Fibroblast of pulmonary artery (primary cell): ENCODE measurements around the gene GFAP.

Experiments
- DNase-seq: peaks from one replicate; pipeline ENCODE4 v3.0.0-alpha.2; 2010; ENCODE audit warnings: low read depth
- H3K4me3 ChIP-seq: replicated peaks from 2 replicates; pipeline ENCODE4 v1.5.1; 2011; ENCODE audit warnings: low read depth, mild to moderate bottlenecking, control low read depth, low read length, moderate library complexity
- TF ChIP-seq, protein P1 (sequence below): IDR thresholded peaks from 2 replicates; pipeline ENCODE4 v1.5.1; 2011; ENCODE audit warnings: mild to moderate bottlenecking, control low read depth, low read length, inconsistent platforms; ENCODE audit errors: missing control alignments

Gene GFAP

DNA sequence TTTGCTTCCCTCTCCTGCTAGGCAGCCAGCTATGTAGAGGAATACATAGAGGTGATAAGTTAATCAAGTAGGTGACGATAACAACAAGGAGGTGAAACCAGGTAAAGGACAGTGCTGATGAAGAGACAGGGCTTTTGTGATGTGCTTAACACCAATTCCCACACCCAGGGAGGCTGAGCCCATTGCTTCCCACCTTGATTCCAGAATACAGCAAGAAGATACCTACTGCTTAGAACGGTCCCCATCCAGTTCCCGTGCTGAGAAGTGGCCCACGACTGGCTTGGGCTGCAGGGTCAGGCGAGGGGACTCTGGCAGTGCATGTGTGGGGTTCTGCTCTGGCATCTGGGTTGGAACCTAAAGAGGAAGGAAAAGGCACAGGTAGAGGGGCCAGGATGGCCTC is 16.1 kb upstream of the GFAP start:
- DNase-seq, result no peak
- H3K4me3 ChIP-seq, result no peak overlapping the region
- TF ChIP-seq, protein P1, sequence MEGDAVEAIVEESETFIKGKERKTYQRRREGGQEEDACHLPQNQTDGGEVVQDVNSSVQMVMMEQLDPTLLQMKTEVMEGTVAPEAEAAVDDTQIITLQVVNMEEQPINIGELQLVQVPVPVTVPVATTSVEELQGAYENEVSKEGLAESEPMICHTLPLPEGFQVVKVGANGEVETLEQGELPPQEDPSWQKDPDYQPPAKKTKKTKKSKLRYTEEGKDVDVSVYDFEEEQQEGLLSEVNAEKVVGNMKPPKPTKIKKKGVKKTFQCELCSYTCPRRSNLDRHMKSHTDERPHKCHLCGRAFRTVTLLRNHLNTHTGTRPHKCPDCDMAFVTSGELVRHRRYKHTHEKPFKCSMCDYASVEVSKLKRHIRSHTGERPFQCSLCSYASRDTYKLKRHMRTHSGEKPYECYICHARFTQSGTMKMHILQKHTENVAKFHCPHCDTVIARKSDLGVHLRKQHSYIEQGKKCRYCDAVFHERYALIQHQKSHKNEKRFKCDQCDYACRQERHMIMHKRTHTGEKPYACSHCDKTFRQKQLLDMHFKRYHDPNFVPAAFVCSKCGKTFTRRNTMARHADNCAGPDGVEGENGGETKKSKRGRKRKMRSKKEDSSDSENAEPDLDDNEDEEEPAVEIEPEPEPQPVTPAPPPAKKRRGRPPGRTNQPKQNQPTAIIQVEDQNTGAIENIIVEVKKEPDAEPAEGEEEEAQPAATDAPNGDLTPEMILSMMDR, result no peak

DNA sequence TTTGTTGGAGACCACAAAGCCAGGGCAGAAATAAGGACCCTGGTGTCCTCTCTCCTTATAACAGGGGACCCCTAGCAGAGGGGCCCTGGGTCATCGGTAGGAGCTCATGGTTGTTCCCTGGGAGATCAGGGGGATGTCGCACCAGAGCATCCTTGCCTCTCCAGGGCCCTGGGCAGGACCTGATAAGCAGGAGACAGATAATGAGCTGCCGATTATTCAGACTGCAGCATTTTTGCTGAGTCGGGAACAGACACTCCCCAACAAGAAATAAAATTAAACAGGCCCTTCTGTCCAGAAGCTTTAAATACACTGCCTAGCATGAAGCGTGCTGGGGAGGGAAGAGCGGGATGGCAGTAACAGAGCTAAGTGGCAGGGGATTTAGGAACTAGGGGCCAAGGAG is 15.4 kb upstream of the GFAP start:
- no peak overlapping the region for H3K4me3 ChIP-seq
- no peak for DNase-seq
- TF ChIP-seq, protein P1, result no peak

DNA sequence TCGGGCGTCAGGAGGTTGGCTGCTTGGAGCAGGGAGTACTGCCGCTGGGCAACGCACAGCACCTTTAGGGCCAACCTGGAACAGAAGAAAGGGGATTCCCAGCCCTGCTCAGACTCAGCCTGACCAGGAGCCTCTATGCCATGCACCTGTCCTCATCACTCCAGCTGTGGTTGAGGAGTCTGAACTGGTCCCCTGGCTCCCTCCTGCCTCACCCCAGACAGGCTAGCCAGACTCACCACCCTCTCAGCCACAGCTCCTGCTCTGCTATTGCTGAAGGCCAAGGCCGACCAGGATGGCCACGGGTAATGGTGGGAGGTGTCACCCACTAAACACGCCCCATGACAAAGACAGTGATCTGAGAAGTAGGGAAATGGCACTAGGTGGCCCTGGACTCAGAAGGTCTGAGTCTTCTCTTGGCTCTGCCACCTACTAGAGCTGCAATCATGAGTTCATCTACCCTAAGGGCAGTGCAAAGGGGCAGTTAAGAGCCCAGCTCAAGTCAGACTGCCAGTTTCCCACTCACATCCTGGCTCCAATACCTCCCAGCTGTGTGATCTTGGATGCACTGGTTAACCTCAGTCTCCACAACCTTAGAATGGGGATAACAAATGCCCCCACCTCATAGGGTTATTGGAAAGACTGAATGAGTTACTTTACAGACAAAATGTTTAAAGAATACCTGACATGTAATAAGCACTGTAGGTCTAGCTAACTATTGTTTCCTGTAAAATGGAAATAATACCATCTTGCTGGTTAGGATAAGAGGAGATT is 13.8 kb upstream of the GFAP start:
- DNase-seq, result no peak
- TF ChIP-seq, protein P1, result no peak
- no peak overlapping the region for H3K4me3 ChIP-seq

DNA sequence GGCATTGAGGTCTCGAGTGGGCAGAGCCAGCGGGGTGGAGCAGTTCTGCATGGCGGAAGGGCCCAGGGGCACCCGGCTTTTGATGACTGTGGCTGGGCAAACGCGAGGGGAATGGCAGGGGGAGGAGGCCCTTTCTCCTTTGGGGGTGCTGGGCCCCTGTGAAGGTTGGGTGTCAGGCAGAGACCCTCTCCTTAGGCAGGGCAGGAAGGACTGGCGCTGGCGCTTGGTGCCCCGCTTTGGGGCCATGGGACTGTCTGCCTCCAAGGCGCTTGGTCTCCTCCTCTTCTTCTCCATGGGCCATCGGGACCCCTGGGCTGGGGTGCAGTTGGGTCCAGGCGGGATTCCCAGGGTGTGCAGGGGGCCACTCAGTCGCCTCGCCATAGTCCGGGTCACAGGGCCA is 12.8 kb upstream of the GFAP start:
- no peak for DNase-seq
- H3K4me3 ChIP-seq, result no peak overlapping the region
- TF ChIP-seq, protein P1, result no peak

DNA sequence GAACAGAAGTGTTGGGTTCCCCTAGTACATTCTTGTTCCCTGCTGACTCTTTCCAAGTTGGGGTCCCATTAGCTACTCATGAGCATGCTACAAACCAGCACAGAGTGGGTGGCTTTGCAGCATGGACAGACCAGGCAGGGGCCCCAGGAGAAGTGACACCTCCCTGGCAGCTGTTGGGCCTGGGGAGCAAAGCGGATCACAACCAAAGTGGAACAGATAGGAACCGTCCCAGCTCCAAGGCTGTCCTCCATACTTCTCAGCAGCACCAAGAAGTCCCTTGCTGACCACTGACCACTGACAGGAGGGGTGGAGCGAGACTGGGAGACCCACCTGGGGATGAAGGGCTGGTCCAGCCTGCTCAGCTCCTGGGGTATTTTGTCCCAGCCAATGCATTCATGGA is 12.4 kb upstream of the GFAP start:
- TF ChIP-seq, protein P1, result no peak
- DNase-seq, result no peak
- H3K4me3 ChIP-seq, result no peak overlapping the region

DNA sequence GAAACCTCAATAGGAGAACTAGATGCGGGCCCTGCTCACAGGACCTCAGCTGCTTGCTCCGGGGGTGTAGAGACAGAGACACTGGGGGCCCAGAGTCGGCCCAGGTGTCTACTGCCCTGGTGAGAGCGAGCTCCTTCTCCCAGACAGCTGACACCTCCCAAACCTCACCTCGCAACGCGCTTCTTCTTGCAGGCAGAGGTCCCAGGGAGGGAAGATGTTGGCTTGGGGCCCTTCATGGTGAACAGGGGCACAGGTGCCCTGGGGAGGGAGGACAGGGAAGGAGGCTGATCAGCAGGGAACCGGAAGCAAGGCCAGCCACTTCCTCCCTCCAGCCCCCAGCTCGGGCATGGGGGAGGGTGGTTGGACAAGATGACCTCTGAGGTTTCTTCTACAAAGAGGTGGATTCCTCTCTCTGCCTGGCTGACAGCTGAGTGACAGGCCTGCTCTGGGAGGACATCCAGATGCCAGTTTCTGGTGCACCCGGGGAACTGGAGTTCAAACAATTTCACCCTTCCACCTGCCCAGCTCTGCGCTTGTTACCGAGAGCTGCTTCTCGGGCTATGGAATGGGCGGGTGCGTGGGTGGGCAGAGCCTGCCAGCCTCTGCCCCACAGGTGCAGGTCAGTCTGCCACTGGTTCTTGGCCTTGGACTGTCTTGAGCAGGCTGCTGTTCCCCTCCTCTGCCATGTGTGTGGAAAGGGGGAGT is 11.7 kb upstream of the GFAP start:
- no peak overlapping the region for H3K4me3 ChIP-seq
- DNase-seq, result no peak
- TF ChIP-seq, protein P1, result no peak
